GM19043 (cell line): ENCODE results near the gene METTL21C.

ENCODE experiments used
- ATAC-seq: cut with Tn5 transposase; IDR thresholded peaks from one replicate; pipeline ENCODE4 v1.9.1; 2021; ENCODE audit warnings: low read depth; ENCODE audit not compliant: unreplicated experiment

Gene METTL21C

DNA sequence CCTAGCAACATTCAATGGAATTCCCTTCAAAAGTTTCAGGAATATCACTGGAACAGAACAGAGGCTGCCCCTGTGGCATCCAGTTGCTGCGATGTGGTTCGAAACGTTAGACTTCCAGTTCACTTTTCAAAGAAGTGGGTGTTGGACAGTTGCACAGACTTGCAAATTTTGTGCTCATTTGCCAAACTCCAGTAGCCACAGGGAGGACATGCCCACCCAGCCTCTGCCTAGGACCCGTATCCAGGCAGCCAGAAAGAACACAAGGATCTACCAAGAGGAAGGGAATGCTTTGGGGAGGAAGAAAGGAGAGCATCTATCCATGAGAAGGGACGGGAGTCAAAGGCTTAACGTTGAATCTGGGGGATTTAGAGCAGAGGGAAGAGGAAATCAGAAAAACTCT is at the start of gene METTL21C:
Gene METTL21C (minus strand): TSS at position 108 of the 400 bp plus-strand sequence. CDS start 546 bp downstream, outside the sequence.
- no peak for ATAC-seq

DNA sequence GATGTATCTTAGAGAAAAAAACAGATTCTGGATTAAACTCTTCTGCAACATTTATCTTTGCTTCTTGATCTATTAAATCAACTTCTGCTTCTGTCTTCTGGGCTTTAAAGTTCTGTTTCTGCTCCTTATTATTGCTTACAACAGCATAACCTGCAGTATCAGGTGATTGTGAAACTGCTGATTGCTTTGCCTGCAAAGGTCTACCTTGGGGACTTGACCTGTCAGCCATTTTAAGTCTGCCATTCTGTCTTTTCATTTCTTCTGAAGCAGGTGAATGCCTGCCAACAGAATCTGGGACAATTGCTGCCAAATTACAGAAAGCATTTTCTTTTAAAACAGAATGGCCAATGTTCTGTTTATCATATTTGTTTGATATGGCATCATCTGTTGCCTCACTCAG is 47.7 kb upstream of the METTL21C start:
- ATAC-seq, result no peak

GRCh38 chr13:102742101-102742500 is 47.3 kb upstream of the METTL21C start:
- ATAC-seq, result no peak

- no peak for ATAC-seq
These were observed 34.9 kb upstream of the METTL21C start for GRCh38 chr13:102729560-102730270.

- no peak for ATAC-seq
These were observed 31.6 kb upstream of the METTL21C start for GRCh38 chr13:102726430-102726829.

DNA sequence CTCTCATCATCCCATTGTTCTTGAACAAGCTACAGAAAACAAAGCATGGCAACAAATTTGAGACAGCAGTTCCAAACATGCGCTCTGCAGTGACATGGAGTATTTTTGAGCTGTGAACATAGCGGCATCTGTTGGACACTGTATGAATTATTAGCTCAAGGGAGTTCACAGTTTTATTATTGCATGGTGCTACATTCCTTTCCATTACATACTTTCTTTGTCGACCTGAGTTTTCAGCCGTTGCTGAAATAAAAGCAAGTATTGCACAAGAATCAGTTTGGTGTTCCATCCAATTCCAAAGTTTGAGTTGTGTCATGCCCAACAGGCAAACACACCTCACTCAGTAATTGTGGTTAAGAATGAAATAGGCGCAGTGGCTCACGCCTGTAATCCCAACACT is 30.1 kb upstream of the METTL21C start:
- no peak for ATAC-seq

DNA sequence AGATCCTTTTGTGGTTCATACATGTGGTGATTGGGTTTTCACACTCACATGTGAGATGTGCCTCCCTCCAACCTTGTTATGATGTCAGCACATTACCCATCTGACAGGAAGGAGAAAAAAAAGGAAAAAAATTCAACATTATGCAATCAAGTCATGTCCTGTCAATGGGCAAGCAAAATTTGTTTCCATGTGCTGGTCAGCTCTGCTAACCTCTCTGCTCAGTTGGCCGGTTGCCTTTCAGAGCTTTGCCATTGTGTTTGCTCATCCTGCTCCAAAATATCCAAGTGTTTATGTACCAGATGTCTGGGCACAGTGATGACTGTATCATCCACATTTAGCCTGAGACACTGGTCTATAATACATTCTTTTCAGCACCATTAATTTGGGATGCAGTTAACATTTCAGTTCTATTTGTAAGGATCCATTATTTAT is 27.0 kb upstream of the METTL21C start:
- no peak for ATAC-seq

DNA sequence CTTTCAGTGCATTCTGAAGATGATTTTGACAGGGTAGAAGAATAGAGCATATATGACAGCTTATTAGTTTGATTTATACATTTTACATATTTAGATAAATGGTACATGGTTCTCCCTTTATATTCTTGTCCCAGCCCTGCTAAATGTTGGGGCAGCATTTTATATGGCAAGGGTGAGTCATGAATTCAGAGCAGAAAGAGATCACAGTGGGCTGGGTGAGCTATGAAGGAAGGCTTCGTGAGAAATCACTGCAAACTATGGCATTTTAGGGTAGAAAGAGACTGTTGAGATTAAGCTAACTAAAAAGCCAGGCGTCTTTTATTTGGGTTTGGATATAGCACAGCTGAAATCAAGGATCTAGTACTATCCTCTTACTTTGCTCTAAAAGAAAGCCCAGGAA is 23.9 kb upstream of the METTL21C start:
- ATAC-seq, result no peak

DNA sequence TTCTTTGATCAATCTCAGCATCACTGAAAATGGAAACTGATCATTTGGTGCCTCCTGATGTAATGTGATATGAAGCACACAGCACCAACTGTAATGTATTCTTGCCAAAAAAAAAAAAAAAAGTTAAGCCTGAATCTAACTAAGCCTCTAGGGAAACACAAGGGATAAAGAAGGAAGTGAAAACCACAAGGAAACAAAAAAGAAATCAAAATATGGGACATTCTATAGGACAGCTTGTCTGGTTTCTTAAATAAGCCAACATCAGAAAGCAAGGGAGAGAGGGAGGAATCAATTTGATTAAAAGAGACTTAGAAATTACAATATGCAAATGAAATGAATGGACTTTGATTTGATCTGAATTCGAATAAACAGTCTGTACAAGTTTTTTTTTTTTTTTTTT is 20.6 kb upstream of the METTL21C start:
- ATAC-seq, result no peak

DNA sequence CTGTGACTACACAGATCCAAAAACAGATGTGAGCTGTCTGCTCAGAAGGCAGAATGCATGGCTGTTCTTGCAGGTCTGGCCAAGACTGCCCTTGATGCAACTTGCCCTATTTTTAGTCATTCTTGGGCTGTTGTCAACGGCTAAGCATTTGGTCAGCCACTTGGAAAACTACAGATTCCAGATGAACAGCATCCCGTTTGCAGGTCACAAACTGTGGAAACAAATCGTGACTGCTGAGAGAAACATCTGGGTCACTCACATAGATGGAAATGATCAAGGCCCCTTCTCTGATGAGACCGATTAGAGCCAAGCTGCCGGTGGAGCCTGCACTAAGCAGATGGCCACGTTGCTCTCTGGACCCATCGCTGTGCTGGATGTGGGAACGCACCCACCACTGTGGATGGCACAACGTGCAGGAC is 15.4 kb upstream of the METTL21C start:
- ATAC-seq, result no peak

DNA sequence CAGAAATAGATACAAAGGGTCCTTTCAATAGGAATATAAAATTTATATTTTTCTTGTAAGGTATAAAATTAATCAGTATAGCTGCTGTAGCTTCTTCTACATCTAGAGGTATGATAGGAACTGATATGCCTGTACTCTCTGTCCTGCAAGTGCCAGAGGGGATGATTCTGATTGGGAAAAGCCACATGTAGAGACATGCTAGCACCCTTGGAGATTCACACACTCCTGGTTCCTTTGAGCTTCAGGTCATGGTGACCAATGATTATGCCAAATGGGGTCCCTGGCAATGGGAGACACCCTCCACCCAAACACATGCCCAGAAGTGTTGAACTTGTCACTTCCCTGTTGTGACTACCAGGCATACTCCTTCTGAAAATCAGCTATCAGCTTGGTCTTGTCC is 14.7 kb upstream of the METTL21C start:
- ATAC-seq, result no peak

- no peak for ATAC-seq
These were observed 14.1 kb upstream of the METTL21C start for GRCh38 chr13:102708991-102709390.

GRCh38 chr13:102708211-102708610 is 13.4 kb upstream of the METTL21C start:
- ATAC-seq, result no peak

DNA sequence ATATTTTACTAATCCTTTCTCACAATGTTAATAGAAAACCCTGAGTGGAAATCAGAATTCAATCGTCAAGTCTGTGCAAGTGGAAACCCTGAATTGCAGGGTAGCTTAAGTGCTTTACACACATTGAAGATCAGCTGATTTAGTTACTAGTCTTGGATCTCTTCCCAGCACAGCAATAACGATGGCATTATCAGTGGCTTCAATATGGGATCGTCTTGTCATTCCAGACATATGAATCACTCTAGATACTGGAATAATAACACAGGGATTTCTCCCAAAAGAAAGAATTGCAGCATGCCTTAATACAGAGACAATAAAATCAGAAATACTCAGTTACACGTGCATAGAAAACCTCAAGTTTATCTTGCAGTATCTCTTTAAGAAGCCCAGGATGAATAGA is 12.6 kb upstream of the METTL21C start:
- no peak for ATAC-seq

DNA sequence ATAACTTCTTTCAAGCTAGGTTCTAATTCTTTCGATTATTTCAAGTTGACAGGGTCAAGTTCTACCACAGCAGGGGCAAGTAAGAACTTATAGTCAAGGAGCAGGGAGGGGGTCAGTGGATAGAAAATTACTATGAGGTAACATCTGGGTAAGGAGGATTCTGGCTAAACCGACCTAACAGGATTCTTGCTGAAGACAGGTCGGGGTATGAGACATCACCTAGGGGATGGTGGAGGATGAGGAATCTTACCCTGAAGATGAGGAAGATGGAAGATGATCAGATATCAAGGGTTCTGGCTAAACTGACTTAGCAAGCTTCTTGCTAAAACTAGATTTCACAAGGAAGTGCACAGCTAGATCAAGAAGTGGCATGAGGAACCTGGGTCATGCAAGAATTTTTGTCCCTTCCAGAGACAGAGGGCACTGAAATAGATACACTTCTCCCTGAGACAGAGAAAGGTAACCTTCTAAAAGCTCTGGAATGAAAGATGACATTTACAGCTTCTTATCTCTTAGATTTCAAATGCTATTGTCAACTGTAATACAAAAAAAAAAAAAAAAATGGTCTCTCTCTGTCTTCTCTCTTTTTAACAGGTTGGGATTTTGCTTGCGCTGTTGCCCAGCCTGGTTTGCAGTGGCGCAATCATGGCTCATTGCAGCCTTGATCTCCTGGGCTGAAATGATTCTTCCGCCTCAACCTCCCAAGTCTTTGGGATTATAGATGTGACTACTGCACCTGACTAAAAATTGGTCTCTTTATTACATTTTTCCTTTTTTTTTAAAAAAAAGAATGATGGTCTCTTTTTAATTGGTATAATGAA is 9.6 kb upstream of the METTL21C start:
- ATAC-seq, result no peak

DNA sequence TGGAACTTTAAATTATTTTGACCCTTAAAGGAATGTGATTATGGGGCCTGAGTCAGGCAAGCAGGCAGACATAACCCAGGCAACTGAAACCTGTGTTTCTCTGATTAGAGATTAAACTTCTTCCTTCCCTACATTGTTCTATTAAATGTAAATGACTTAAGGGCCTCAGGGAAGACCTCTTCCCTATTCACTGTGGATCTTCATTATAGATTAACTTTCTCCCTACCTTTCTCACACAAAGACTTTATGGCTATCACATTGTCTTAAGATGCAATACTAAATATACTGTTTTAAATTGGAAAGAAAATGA is 8.8 kb upstream of the METTL21C start:
- ATAC-seq, result no peak

DNA sequence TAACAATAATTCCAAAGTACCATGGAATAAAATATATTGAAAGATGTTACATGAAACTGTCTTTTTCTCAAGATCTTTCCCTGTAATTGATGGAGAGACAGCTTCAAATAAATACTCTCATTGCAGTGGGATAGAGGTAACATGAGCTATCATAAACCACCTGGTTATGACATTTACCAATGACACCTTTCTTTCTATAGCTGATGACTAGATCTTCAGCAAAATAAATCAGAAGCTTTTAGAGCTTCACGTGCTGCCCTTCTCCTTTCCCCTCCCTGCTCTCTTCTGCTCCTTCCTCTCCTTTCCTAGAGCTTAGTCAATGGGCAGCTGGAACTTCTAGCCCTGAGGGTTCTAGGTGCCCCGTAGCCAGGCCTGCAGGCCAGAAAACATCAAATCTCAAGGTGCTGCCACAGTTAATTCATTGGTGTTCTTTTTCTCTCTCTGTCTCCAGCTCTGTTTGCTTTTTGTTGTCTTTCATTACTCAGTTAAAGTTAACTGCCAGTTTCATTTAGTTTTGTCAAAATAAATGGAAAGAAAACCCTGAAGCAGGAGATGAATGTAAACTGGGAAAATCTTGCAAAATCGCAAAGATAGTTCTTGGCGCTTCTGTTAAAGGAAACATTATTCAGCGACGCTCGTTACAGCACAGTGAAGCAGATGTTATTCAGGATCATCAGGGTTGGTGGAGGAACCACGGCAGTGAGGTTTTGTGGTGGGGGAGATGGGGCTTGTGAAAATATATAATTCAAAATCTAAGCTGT is 8.3 kb upstream of the METTL21C start:
- no peak for ATAC-seq

DNA sequence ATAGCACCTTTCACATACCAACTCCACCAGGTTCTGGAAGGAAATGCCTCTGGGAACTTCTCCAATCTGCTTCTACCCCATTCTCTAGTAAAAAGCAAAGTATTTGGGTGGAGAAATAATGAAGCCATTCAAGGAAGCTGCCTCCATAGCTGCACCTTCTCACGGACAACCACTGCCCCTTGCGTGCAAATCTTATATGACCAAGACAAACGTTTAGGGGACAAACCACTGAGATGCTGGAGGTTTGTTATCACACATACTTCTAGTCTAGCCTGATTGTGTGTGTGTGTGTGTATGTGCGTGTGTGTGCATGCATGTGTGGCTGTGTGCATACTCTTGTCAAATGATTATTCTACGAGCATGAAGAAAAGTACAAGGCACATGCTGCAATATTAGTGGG is 6.5 kb upstream of the METTL21C start:
- ATAC-seq, result no peak

GRCh38 chr13:102700088-102701031 is 5.5 kb upstream of the METTL21C start:
- ATAC-seq, result no peak

DNA sequence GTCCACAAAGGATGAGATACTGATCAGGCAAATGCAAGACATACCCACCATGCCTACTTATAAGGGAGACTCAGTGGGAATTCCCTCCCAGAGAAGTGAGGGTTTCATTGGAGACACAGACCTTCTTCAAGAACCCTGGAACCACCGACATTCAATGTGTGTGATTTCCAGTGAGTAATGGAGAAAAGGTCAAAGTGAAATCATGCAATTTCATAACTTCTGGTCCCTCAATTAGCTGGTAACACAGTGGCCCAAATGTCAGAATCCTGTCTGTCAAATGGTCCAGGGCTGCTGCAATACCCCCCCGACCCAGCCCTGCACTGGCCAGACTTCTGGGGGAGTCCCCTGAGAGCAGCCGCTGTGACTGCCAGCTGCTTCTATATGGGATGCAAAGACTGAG is 4.7 kb upstream of the METTL21C start:
- no peak for ATAC-seq
